Mucosa of stomach (tissue), 1 donor: ENCODE measurements around the gene ZNF611.
"Not testable (repeated sequence)": the region's sequence is repeated elsewhere in the genome, so short reads cannot be mapped to it uniquely, and the experiment has no call there.

Source experiments
- H3K27me3 ChIP-seq: one replicate; pipeline ENCODE4 v1.7.0; 2013; ENCODE audit warnings: mild to moderate bottlenecking, low read length; ENCODE audit not compliant: control insufficient read depth, insufficient read depth
- H3K36me3 ChIP-seq: one replicate; pipeline ENCODE4 v1.7.0; 2013; ENCODE audit warnings: low read length; ENCODE audit not compliant: control insufficient read depth, insufficient read depth
- H3K4me1 ChIP-seq: one replicate; pipeline ENCODE4 v1.7.0; 2013; ENCODE audit warnings: mild to moderate bottlenecking, low read length; ENCODE audit not compliant: control insufficient read depth, insufficient read depth
- H3K4me3 ChIP-seq: one replicate; pipeline ENCODE4 v1.7.0; 2013; ENCODE audit warnings: low read length
- H3K9ac ChIP-seq: one replicate; pipeline ENCODE4 v1.7.0; 2013; ENCODE audit warnings: mild to moderate bottlenecking, low read length, moderate library complexity
- H3K9me3 ChIP-seq: one replicate; pipeline ENCODE4 v1.7.0; 2013; ENCODE audit warnings: mild to moderate bottlenecking, low read length, moderate library complexity; ENCODE audit not compliant: control insufficient read depth
- donor health status: Pancreatic carcinoma.

The ZNF611 gene

GRCh38 chr19:52735734-52736133, 890 bp upstream of the ZNF611 start:
- Histone ChIP-seq H3K4me3 (no peak overlapping the region), H3K27me3 (no peaks in the 10 kb centered on the region), H3K4me1 (no peaks in the 10 kb centered on the region), H3K9ac (peak overlapping the region; percentile 94), H3K9me3 (no peaks in the 10 kb centered on the region), H3K36me3 (no peaks in the 10 kb centered on the region)

- no peaks in the 10 kb centered on the region for H3K9me3 ChIP-seq
- H3K9ac ChIP-seq, result peak overlapping the region; percentile 94
- peak overlapping the region; percentile 85 for H3K4me3 ChIP-seq
- H3K36me3 ChIP-seq, result no peaks in the 10 kb centered on the region
- H3K4me1 ChIP-seq, result no peaks in the 10 kb centered on the region
- no peaks in the 10 kb centered on the region for H3K27me3 ChIP-seq
Measured at GRCh38 chr19:52734331-52734892, 432 bp downstream of the ZNF611 start.

GRCh38 chr19:52726051-52726450, 8.8 kb downstream of the ZNF611 start:
- H3K4me3 ChIP-seq, H3K9ac ChIP-seq, H3K36me3 ChIP-seq, H3K4me1 ChIP-seq, H3K27me3 ChIP-seq, H3K9me3 ChIP-seq: not testable (repeated sequence)

- no peaks in the 10 kb centered on the region for H3K4me1 ChIP-seq
- no peaks in the 10 kb centered on the region for H3K27me3 ChIP-seq
- H3K9ac ChIP-seq, result no peak overlapping the region
- H3K4me3 ChIP-seq, result no peak overlapping the region
- no peaks in the 10 kb centered on the region for H3K9me3 ChIP-seq
- no peaks in the 10 kb centered on the region for H3K36me3 ChIP-seq
Measured at GRCh38 chr19:52725528-52725961, 9.3 kb downstream of the ZNF611 start.

- Histone ChIP-seq H3K9ac (no peak overlapping the region), H3K36me3 (no peaks in the 10 kb centered on the region), H3K27me3 (no peaks in the 10 kb centered on the region), H3K4me3 (no peak overlapping the region), H3K4me1 (no peaks in the 10 kb centered on the region), H3K9me3 (no peaks in the 10 kb centered on the region)
Measured at GRCh38 chr19:52724701-52725514, 9.9 kb downstream of the ZNF611 start.

GRCh38 chr19:52723907-52724598, 10.8 kb downstream of the ZNF611 start:
- H3K27me3 ChIP-seq, H3K36me3 ChIP-seq, H3K9me3 ChIP-seq, H3K4me1 ChIP-seq, H3K9ac ChIP-seq, H3K4me3 ChIP-seq: not testable (repeated sequence)

- Histone ChIP-seq H3K27me3 (no peaks in the 10 kb centered on the region), H3K4me1 (no peaks in the 10 kb centered on the region), H3K9ac (no peak overlapping the region), H3K4me3 (no peak overlapping the region), H3K9me3 (no peaks in the 10 kb centered on the region), H3K36me3 (no peaks in the 10 kb centered on the region)
Measured at GRCh38 chr19:52722062-52723003, 12.5 kb downstream of the ZNF611 start.

GRCh38 chr19:52720541-52720940, 14.3 kb downstream of the ZNF611 start:
- not testable (repeated sequence) for H3K27me3 ChIP-seq, H3K9ac ChIP-seq, H3K4me1 ChIP-seq, H3K4me3 ChIP-seq, H3K36me3 ChIP-seq, H3K9me3 ChIP-seq

- no peak overlapping the region for H3K4me3 ChIP-seq
- no peaks in the 10 kb centered on the region for H3K27me3 ChIP-seq
- no peaks in the 10 kb centered on the region for H3K4me1 ChIP-seq
- H3K9ac ChIP-seq, result no peak overlapping the region
- no peaks in the 10 kb centered on the region for H3K36me3 ChIP-seq
- H3K9me3 ChIP-seq, result no peaks in the 10 kb centered on the region
Measured at GRCh38 chr19:52716522-52716921, 18.3 kb downstream of the ZNF611 start.

GRCh38 chr19:52715902-52716301, 18.9 kb downstream of the ZNF611 start:
- H3K9ac ChIP-seq, H3K36me3 ChIP-seq: not testable (repeated sequence)

GRCh38 chr19:52715330-52715729, 19.5 kb downstream of the ZNF611 start:
- not testable (repeated sequence) for H3K4me3 ChIP-seq, H3K9ac ChIP-seq, H3K36me3 ChIP-seq, H3K27me3 ChIP-seq, H3K9me3 ChIP-seq, H3K4me1 ChIP-seq

More at GRCh38 chr19:52715902-52716301, 18.9 kb downstream of the ZNF611 start:
- H3K27me3 ChIP-seq, H3K4me3 ChIP-seq, H3K9me3 ChIP-seq, H3K4me1 ChIP-seq: not testable (repeated sequence)
